CD8-positive, alpha-beta memory T cell (primary cell): ENCODE results near the gene SERPINB10. TPM values are rescaled to one million over a fixed set of nuclear protein-coding genes. Genes with fewer than 3 reads are reported as not detected.

Source experiments
- CTCF ChIA-PET: fragments of 350-600 bp; sonication (Branson Sonifier 250); formaldehyde crosslinking; loops from one replicate; lab custom pipeline; 2021; ENCODE audit warnings: antibody characterized with exemption; lab: Charles Lee
- POLR2A ChIA-PET: fragments of 350-600 bp; sonication (Branson Sonifier 250); formaldehyde crosslinking; loops from one replicate; lab custom pipeline; 2021; ENCODE audit warnings: antibody characterized with exemption; lab: Charles Lee
- DNase-seq, 5 donors: peaks; one replicate each; pipeline versions ENCODE4 v3.0.0 to v3.0.0-alpha.2; 2020 to 2022; ENCODE audit warnings: mixed read lengths in 1 of 5
- H3K27ac ChIP-seq: one replicate; pipeline ENCODE4 v1.7.0; 2013; ENCODE audit warnings: low read depth, mild to moderate bottlenecking, low read length, moderate library complexity
- H3K27me3 ChIP-seq: 2 replicates; pipeline ENCODE4 v1.7.0; 2013; ENCODE audit warnings: low read length, mild to moderate bottlenecking; ENCODE audit not compliant: insufficient read depth, poor library complexity, severe bottlenecking
- H3K36me3 ChIP-seq: 2 replicates; pipeline ENCODE4 v1.7.0; 2013; ENCODE audit warnings: mild to moderate bottlenecking, low read length, moderate library complexity; ENCODE audit not compliant: insufficient read depth
- H3K4me1 ChIP-seq: 2 replicates; pipeline ENCODE4 v1.7.0; 2013; ENCODE audit warnings: mild to moderate bottlenecking, low read length, moderate library complexity; ENCODE audit not compliant: insufficient read depth
- H3K4me3 ChIP-seq: 2 replicates; pipeline ENCODE4 v1.7.0; 2013; ENCODE audit warnings: mild to moderate bottlenecking, low read length
- H3K9me3 ChIP-seq: 2 replicates; pipeline ENCODE4 v1.7.0; 2013; ENCODE audit warnings: mild to moderate bottlenecking, low read length
- H3K27ac Mint-ChIP-seq, 8 donors: one replicate each; pipeline ENCODE4 v1.8.0; 2020 to 2021; ENCODE audit warnings: mixed read lengths in 8 of 8, mild to moderate bottlenecking in 6 of 8, inconsistent platforms in 3 of 8, moderate library complexity in 3 of 8
- H3K27me3 Mint-ChIP-seq, 2 donors: one replicate each; pipeline ENCODE4 v1.8.0; 2020 to 2021; ENCODE audit warnings: mixed read lengths in 2 of 2, mild to moderate bottlenecking in 1 of 2, moderate library complexity in 1 of 2
- H3K36me3 Mint-ChIP-seq, 3 donors: one replicate each; pipeline ENCODE4 v1.8.0; 2020 to 2021; ENCODE audit warnings: mixed read lengths in 3 of 3, inconsistent platforms in 1 of 3, mild to moderate bottlenecking in 1 of 3
- H3K4me1 Mint-ChIP-seq, 3 donors: one replicate each; pipeline ENCODE4 v1.8.0; 2020 to 2021; ENCODE audit warnings: mixed read lengths in 3 of 3, inconsistent platforms in 1 of 3, mild to moderate bottlenecking in 1 of 3
- H3K4me3 Mint-ChIP-seq, 7 donors: one replicate each; pipeline ENCODE4 v1.8.0; 2020 to 2021; ENCODE audit warnings: mixed read lengths in 7 of 7, mild to moderate bottlenecking in 6 of 7, moderate library complexity in 4 of 7, inconsistent platforms in 2 of 7
- H3K9me3 Mint-ChIP-seq, 5 donors: one replicate each; pipeline ENCODE4 v1.8.0; 2020 to 2022; ENCODE audit warnings: mixed read lengths in 5 of 5, mild to moderate bottlenecking in 3 of 5, moderate library complexity in 2 of 5, inconsistent platforms in 1 of 5
- polyA plus RNA-seq: library from polyadenylated mRNA; unstranded; fragments of 300-500 nt; fragmentation: Illumina TruSeq; gene quantifications from one replicate; pipeline ENCODE4 v1.2.3, GENCODE V29; 2021
- total RNA-seq, 2 experiments: library from RNA; stranded (reverse); gene quantifications; one replicate each; pipeline ENCODE4 v1.2.3, GENCODE V29; 2021

The SERPINB10 gene
- total RNA-seq, result not detected
- not detected for polyA plus RNA-seq

- Mint-ChIP-seq H3K4me1 (no peaks in the 10 kb centered on the region), H3K9me3 (no peaks in the 10 kb centered on the region), H3K4me3 (no peak within 1 kb of the TSS), H3K27me3 (peaks cover 0 to 19% of the 10 kb centered on the region in 2 donors), H3K27ac (no peak within 1 kb of the TSS), H3K36me3 (no peaks in the 10 kb centered on the region)
- H3K9me3 ChIP-seq, result no peaks in the 10 kb centered on the region
- no peak for DNase-seq
- H3K4me3 ChIP-seq, result no peak within 1 kb of the TSS
- H3K4me1 ChIP-seq, result no peaks in the 10 kb centered on the region
- H3K36me3 ChIP-seq, result no peaks in the 10 kb centered on the region
- no peak within 1 kb of the TSS for H3K27ac ChIP-seq
- no peaks in the 10 kb centered on the region for H3K27me3 ChIP-seq
- ChIA-PET POLR2A (no interaction called here), CTCF (no interaction called here)
Measured at GRCh38 chr18:63907664-63908063, at the start of gene SERPINB10. Gene SERPINB10, plus strand, starts transcription at chr18:63907958. Its CDS starts 7,553 bp downstream, at chr18:63915511.

DNA sequence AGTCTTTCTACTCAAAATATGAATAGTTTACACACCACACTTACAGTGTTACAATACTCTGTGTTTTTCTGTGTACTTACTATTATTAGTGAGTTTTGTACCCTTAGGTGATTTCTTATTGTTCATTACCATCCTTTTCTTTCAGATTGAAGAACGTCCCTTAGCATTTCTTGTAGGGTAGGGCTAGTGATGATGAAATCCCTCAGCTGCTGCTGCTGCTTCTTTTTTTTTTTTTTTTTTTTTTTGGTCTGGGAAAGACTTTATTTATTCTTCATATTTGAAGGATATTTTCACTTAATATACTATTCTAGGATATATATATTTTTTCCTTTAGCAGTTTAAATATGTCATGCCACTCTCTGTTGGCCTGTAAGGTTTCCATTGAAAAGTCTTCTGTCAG is 49.3 kb upstream of the SERPINB10 start:
- Histone ChIP-seq H3K9me3 (no peaks in the 10 kb centered on the region), H3K27ac (no peak overlapping the region), H3K27me3 (no peaks in the 10 kb centered on the region), H3K4me1 (no peaks in the 10 kb centered on the region), H3K36me3 (no peaks in the 10 kb centered on the region), H3K4me3 (no peak overlapping the region)
- Mint-ChIP-seq H3K9me3 (peaks cover 0 to 9% (median 0%) of the 10 kb centered on the region in 5 donors), H3K27ac (no peak overlapping the region), H3K4me1 (no peaks in the 10 kb centered on the region), H3K27me3 (peaks cover 9 to 20% of the 10 kb centered on the region in 2 donors), H3K4me3 (no peak overlapping the region), H3K36me3 (no peaks in the 10 kb centered on the region)
- CTCF ChIA-PET, result no interaction called here
- POLR2A ChIA-PET, result interaction anchor here (0.7 kb wide), 1 partner anchor 62 kb away, joined by 9 read pairs; no protein-coding TSS in a partner anchor
- DNase-seq, result no peak

GRCh38 chr18:63859781-63860475 is 47.8 kb upstream of the SERPINB10 start:
- POLR2A ChIA-PET, result no interaction called here
- CTCF ChIA-PET, result no interaction called here
- H3K9me3 Mint-ChIP-seq, result peaks cover 0 to 9% (median 0%) of the 10 kb centered on the region in 5 donors
- no peaks in the 10 kb centered on the region for H3K36me3 Mint-ChIP-seq
- no peak overlapping the region for H3K4me3 Mint-ChIP-seq
- Histone ChIP-seq H3K4me3 (no peak overlapping the region), H3K4me1 (no peaks in the 10 kb centered on the region), H3K9me3 (no peaks in the 10 kb centered on the region), H3K36me3 (no peaks in the 10 kb centered on the region), H3K27me3 (no peaks in the 10 kb centered on the region), H3K27ac (no peak overlapping the region)
- DNase-seq, result no peak
- peaks cover 9 to 20% of the 10 kb centered on the region in 2 donors for H3K27me3 Mint-ChIP-seq
- H3K27ac Mint-ChIP-seq, result no peak overlapping the region
- no peaks in the 10 kb centered on the region for H3K4me1 Mint-ChIP-seq

GRCh38 chr18:63860531-63860930 is 47.2 kb upstream of the SERPINB10 start:
- H3K4me3 Mint-ChIP-seq, result no peak overlapping the region
- POLR2A ChIA-PET, result no interaction called here
- Histone ChIP-seq H3K4me1 (no peaks in the 10 kb centered on the region), H3K36me3 (no peaks in the 10 kb centered on the region), H3K27ac (no peak overlapping the region), H3K27me3 (no peaks in the 10 kb centered on the region), H3K9me3 (no peaks in the 10 kb centered on the region), H3K4me3 (no peak overlapping the region)
- no peaks in the 10 kb centered on the region for H3K4me1 Mint-ChIP-seq
- no peak overlapping the region for H3K27ac Mint-ChIP-seq
- peaks cover 9 to 20% of the 10 kb centered on the region in 2 donors for H3K27me3 Mint-ChIP-seq
- H3K36me3 Mint-ChIP-seq, result no peaks in the 10 kb centered on the region
- CTCF ChIA-PET, result no interaction called here
- H3K9me3 Mint-ChIP-seq, result peaks cover 0 to 9% (median 0%) of the 10 kb centered on the region in 5 donors
- no peak for DNase-seq

GRCh38 chr18:63867368-63868125 is 40.2 kb upstream of the SERPINB10 start:
- Histone ChIP-seq H3K4me1 (no peaks in the 10 kb centered on the region), H3K9me3 (no peaks in the 10 kb centered on the region), H3K27me3 (no peaks in the 10 kb centered on the region), H3K4me3 (no peak overlapping the region), H3K36me3 (no peaks in the 10 kb centered on the region), H3K27ac (no peak overlapping the region)
- no peak for DNase-seq
- no peak overlapping the region for H3K4me3 Mint-ChIP-seq
- H3K27ac Mint-ChIP-seq, result no peak overlapping the region
- no peaks in the 10 kb centered on the region for H3K9me3 Mint-ChIP-seq
- H3K36me3 Mint-ChIP-seq, result no peaks in the 10 kb centered on the region
- peaks cover 3 to 4% of the 10 kb centered on the region in 2 donors for H3K27me3 Mint-ChIP-seq
- H3K4me1 Mint-ChIP-seq, result no peaks in the 10 kb centered on the region
- POLR2A ChIA-PET, result no interaction called here
- CTCF ChIA-PET, result no interaction called here

DNA sequence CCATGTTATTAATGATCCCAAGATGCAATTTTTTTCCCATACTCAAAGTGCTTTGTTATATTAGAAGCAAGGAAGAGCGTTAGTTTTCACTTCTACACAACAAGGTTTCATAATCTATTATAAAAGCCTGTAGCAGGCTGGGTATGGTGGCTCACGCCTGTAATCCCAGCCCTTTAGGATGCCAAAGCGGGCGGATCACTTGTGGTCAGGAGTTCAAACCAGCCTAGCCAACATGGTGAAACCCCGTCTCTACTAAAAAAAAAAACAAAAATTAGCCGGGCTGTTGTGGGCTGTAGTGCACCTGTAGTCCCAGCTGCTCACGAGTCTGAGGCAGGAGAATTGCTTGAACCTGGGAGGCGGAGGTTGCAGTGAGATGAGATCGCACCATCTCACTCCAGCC is 39.2 kb upstream of the SERPINB10 start:
- Histone ChIP-seq H3K4me3 (no peak overlapping the region), H3K27me3 (no peaks in the 10 kb centered on the region), H3K36me3 (no peaks in the 10 kb centered on the region), H3K4me1 (no peaks in the 10 kb centered on the region), H3K9me3 (no peaks in the 10 kb centered on the region), H3K27ac (no peak overlapping the region)
- Mint-ChIP-seq H3K27ac (no peak overlapping the region), H3K4me1 (no peaks in the 10 kb centered on the region), H3K9me3 (no peaks in the 10 kb centered on the region), H3K27me3 (peaks cover 3 to 4% of the 10 kb centered on the region in 2 donors), H3K4me3 (no peak overlapping the region), H3K36me3 (no peaks in the 10 kb centered on the region)
- CTCF ChIA-PET, result no interaction called here
- POLR2A ChIA-PET, result no interaction called here
- DNase-seq, result no peak

GRCh38 chr18:63869374-63869773 is 38.4 kb upstream of the SERPINB10 start:
- DNase-seq, result no peak
- H3K9me3 Mint-ChIP-seq, result no peaks in the 10 kb centered on the region
- Histone ChIP-seq H3K27ac (no peak overlapping the region), H3K27me3 (no peaks in the 10 kb centered on the region), H3K36me3 (no peaks in the 10 kb centered on the region), H3K4me1 (no peaks in the 10 kb centered on the region), H3K4me3 (no peak overlapping the region), H3K9me3 (no peaks in the 10 kb centered on the region)
- H3K27me3 Mint-ChIP-seq, result peaks cover 3 to 4% of the 10 kb centered on the region in 2 donors
- ChIA-PET POLR2A (no interaction called here), CTCF (no interaction called here)
- no peak overlapping the region for H3K4me3 Mint-ChIP-seq
- H3K4me1 Mint-ChIP-seq, result no peaks in the 10 kb centered on the region
- no peaks in the 10 kb centered on the region for H3K36me3 Mint-ChIP-seq
- peak overlapping the region in 1 of 8 donors; percentile 47 for H3K27ac Mint-ChIP-seq

GRCh38 chr18:63869851-63870250 is 37.9 kb upstream of the SERPINB10 start:
- Mint-ChIP-seq H3K27ac (no peak overlapping the region), H3K4me1 (no peaks in the 10 kb centered on the region)
- no peaks in the 10 kb centered on the region for H3K27me3 ChIP-seq

More at GRCh38 chr18:63869851-63870250, 37.9 kb upstream of the SERPINB10 start:
- H3K36me3 ChIP-seq, result no peaks in the 10 kb centered on the region
- Mint-ChIP-seq H3K4me3 (no peak overlapping the region), H3K27me3 (peaks cover 3 to 4% of the 10 kb centered on the region in 2 donors), H3K9me3 (no peaks in the 10 kb centered on the region), H3K36me3 (no peaks in the 10 kb centered on the region)
- H3K27ac ChIP-seq, result no peak overlapping the region
- DNase-seq, result no peak
- no peak overlapping the region for H3K4me3 ChIP-seq
- CTCF ChIA-PET, result no interaction called here
- H3K4me1 ChIP-seq, result no peaks in the 10 kb centered on the region
- no peaks in the 10 kb centered on the region for H3K9me3 ChIP-seq
- POLR2A ChIA-PET, result no interaction called here
